Fibroblast of skin of left biceps (primary cell): ENCODE data around the gene RNASEH2C.
A peak's percentile ranks its signal among the peaks of the same experiment; 100 is the strongest.
"Not testable (repeated sequence)": the region's sequence is repeated elsewhere in the genome, so short reads cannot be mapped to it uniquely, and the experiment has no call there.

Experiments used
- DNase-seq, 2 experiments: peaks; one replicate each; pipeline ENCODE4 v3.0.0-alpha.2; 2013; ENCODE audit warnings: low read depth in 2 of 2

Gene RNASEH2C

DNA sequence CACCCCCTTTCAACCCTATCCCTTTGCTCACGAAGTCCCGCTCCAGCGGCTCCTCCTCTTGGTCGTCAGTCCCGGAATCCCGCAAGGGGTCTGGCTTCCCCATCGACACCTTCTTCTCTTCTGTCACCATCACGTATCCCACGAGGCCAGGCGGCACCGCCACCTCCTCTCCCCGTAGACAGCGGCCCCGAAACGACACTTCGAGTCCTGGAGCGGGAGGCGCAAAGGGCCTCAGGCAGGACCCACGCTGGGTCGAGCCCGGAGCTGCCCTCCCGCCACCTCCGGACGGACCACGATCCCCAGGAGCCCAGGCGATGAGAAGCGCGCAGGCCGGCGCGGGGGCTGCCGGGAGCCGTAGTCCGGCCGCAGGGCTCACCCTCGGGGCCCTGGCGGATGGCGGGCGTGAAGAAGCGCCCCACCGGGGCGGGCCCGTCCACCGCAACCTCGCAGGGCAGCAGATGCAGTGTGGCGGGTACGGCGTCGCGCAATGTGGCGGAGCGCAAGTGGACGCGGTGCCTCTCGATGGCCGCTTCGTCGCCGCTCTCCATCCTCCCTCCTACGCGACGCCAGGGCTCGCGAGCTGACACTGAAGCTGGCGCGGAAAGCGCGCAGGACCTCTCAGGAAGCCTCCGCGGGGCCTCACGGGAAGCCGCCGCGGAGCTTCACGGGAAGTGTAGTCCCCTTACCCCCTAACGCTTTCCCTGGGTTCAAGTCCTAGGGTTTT, at the start of gene RNASEH2C:
Gene RNASEH2C, minus strand, starts transcription at position 588 of the 724 bp plus-strand sequence. Its CDS starts 40 bp downstream, at position 548.
- peak; percentile 38 to 47 for DNase-seq

GRCh38 chr11:65767806-65768205, 47.2 kb upstream of the RNASEH2C start:
- not testable (repeated sequence) for DNase-seq

GRCh38 chr11:65767406-65767805, 46.8 kb upstream of the RNASEH2C start:
- DNase-seq: no peak

GRCh38 chr11:65766535-65766934, 45.9 kb upstream of the RNASEH2C start:
- peak; percentile 51 to 52 for DNase-seq

- no peak for DNase-seq
These were observed 43.8 kb upstream of the RNASEH2C start for GRCh38 chr11:65764434-65764833.

- DNase-seq: not testable (repeated sequence)
These were observed 42.2 kb upstream of the RNASEH2C start for GRCh38 chr11:65762816-65763215.

DNA sequence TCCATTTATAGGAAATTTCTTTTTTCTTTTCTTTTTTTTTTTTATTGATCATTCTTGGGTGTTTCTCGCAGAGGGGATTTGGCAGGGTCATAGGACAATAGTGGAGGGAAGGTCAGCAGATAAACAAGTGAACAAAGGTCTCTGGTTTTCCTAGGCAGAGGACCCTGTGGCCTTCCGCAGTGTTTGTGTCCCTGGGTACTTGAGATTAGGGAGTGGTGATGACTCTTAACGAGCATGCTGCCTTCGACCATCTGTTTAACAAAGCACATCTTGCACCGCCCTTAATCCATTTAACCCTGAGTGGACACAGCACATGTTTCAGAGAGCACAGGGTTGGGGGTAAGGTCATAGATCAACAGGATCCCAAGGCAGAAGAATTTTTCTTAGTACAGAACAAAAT, 41.6 kb upstream of the RNASEH2C start:
- DNase-seq: not testable (repeated sequence)

DNA sequence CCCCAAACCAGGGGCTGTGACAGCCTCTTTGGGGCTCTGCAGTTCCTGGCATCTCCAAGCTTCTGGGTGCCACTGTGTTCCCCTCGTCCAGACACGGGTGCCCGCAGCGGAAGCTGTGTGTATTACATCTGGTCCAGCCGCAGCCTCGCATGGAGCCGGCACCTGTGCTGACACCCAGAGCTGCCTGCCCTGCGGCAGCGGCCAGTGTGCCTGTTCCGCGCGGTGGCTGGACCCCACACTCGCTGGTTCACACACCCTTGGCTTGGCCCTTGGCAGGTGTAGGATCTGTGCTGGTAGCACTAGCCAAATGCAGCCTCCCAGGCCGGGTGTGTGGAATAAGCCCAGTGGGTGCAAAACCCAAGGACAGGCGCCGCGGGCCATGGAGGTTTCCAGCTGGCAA, 24.5 kb upstream of the RNASEH2C start:
- DNase-seq: no peak

- no peak for DNase-seq
These were observed 24.1 kb upstream of the RNASEH2C start for GRCh38 chr11:65744699-65745042.

DNA sequence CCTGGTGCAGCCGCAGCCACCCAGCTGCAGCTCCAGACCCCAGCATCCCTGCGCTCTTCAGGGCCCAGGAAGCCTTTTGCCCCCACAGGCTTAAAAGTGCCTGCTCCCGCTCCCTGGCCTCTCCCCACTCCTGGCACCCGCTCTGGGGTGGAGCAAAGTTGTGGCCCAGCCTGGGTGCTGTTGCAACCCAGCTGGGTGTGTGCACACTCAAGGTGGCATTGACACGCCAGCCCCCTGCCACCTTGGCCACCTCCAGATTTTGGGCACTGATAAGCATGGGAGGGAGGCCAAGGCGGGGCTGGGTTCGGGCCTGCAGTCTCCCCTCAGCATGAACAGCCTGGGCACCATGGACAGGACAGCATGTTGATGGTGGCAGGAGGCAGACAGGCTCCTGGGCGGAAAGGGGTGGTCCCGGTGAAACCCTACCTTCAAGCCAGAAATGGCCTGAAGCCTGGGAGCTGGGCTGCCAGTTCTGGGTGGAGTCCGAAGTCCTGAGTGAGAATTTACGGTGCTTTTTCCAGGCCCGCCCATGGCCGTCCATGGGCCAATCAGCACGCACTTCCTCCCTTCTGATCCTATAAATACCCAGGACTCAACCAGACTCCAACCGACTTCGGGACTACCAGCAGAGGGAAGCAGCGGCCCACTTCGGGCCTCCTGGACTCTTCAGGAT, 23.6 kb upstream of the RNASEH2C start:
- no peak for DNase-seq

DNA sequence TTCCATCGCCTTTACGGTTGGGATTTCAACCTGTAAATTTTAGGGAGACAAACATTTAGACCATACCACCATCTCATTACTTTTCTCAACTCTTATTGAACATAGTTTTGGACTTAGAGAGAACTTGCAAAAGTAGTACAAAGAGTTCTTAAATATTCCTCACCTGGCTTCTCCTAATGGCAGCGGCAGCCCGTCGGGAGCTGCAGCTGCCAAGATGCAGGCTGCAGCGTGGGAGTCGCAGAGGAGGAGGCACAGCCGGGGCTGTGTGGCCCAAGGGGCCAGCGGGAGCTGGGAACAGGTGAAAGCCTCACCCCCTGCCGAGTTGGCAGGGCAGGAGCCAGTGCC, 23.1 kb upstream of the RNASEH2C start:
- no peak for DNase-seq

DNA sequence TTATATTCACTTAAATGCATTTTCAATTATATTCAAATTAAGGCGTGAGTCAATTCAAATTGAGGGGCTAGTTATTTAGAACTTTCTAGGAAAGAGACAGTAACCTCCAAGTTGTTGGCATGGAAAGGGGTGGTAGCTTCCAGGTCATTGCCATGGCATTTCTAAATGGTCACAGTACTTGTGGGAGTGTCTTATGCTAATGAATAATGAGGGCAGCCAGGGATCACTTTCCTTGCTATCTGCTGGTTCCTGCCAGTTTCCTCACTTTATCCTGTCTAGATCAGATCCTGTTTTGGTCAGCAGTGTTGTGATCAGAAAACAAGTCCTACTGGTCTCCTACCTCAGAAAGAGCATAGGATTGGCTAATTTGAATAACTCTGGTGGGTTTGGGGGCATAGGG, 21.8 kb upstream of the RNASEH2C start:
- no peak for DNase-seq

DNA sequence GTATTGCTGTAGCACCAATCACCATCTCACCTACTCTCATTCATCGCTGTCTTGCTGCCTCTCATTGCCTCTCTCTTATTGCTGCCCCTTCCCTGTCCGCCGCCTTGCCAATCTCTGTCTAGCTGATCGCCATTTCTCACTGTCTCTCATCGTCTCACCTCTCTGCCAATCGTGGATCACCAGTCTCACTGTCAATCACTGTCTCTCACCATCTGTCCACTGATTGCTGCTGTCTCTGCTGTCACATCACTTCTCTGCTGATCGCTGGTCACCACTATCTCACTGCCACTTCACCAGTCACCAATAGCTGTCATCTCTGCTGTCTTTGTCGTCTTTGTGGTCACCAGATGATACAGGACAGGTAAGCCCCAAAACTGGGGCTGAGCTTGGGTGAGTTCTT, 20.6 kb upstream of the RNASEH2C start:
- no peak for DNase-seq

- no peak for DNase-seq
These were observed 18.4 kb upstream of the RNASEH2C start for GRCh38 chr11:65739022-65739421.

GRCh38 chr11:65736810-65737209, 16.2 kb upstream of the RNASEH2C start:
- DNase-seq: no peak

DNA sequence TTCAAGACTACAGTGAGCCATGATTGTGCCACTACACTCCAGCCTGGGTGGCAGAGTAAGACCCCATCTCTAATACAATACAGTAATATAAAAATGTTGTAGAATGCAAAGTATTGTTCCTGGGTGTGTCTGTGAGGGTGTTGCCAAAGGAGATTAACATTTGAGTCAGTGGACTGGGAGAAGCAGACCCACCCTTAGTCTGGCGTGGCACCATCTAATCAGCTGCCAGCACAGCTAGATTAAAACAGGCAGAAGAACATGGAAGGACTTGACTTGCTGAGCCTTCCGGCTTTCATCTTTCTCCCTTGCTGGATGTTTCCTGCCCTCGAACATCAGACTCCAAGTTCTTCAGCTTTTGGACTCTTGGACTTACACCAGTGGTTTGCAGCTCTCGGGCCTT, 14.5 kb upstream of the RNASEH2C start:
- DNase-seq: not testable (repeated sequence)

DNA sequence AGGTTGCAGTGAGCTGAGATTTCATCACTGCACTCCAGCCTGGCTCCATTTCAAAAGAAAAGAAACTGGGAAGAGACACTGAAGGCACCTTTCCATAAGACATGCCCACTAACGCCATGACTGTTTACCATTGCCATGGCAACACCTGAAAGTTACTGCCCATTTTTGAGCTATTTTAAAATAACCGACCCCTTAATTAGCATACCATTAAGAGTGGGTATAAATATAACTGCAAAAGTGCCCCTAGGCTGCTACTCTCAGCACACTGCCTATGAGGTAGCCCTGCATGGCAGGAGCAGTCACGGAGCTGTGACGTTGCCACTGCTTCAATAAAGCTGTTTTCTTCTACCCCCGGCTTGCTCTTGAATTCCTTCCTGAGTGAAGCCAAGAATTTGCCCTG, 9.9 kb upstream of the RNASEH2C start:
- DNase-seq: no peak

DNA sequence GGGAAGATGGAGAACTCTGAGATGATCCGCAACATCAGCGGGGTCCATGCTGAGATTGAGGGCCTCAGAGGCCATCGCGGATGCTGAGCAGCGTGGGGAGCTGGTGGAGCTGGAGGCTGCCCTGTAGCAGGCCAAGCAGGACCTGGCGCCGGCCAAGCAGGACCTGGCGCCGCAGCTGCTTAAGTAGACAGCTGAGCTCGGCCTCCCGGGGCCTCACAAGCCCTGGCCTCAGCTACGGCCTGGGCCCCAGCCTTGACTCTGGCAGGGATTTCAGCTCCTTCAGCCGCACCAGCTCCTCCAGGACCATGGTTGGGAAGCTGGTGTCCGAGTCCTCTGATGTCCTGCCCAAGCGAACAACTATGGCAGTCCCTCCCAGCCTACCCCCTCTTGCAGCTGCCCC, 7.3 kb upstream of the RNASEH2C start:
- DNase-seq: no peak

GRCh38 chr11:65726660-65727059, 6.1 kb upstream of the RNASEH2C start:
- DNase-seq: no peak

- DNase-seq: no peak
These were observed 1.7 kb upstream of the RNASEH2C start for GRCh38 chr11:65722261-65722660.

DNA sequence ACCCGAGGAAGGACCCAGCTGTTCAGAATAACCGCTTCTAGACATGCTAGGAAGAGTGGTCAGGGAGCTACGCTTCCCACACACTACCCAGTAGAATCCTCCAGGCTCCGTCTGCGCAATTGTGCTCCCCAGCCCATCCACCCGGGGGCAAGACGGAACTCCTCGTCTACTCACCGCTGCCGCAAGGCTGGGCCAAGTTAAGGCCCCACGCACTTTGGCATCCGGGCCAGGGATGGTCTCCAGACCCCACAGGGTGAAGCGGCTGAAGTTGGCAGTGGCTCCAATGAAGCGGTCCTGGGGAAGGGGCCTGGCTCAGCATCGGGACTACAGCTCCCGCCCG, 757 bp downstream of the RNASEH2C start:
- DNase-seq: no peak

- DNase-seq: no peak
These were observed 1.6 kb downstream of the RNASEH2C start for GRCh38 chr11:65718964-65719492.

DNA sequence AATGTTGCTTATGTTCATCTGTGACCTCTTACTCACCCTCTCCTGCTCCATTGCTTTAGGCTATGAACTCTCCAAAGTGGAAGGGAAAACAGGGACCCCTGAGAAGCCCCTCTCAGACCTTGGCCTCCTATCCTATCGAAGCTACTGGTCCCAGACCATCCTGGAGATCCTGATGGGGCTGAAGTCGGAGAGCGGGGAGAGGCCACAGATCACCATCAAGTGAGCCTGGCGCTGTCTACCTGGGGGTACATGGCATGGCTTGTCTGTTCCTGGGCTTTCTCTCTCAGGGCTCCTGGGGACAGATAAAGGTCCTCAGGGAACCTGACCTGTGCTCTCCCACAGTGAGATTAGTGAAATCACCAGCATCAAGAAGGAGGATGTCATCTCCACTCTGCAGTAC, 2.1 kb downstream of the RNASEH2C start:
- no peak for DNase-seq

DNA sequence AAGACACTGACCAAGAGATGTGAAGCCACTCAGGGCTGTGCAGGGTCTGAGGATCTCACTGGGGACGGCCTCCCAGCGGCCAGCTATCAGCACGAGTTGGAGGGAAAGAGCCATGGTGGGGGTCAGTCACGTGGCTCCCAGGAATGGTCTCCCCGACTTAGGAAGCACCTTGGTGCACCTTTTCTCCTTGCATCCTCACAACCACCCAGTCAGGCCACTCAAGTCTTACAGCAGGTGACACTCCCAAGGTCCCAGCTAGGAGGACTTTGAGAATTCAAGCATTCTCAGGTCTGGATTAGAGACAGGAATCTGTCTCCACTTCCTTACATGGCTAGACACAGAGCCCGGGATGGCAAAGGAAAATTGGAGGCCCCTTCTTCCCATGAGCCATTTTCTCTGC, 2.7 kb downstream of the RNASEH2C start:
- no peak for DNase-seq
